DMS 273 (cell line): ENCODE data around the gene LSP1.

ENCODE experiments used
- DNase-seq: peaks from one replicate; lab custom pipeline; 2025; ENCODE audit not compliant: unreplicated experiment; lab: John Stamatoyannopoulos, UW

LSP1 gene

DNA sequence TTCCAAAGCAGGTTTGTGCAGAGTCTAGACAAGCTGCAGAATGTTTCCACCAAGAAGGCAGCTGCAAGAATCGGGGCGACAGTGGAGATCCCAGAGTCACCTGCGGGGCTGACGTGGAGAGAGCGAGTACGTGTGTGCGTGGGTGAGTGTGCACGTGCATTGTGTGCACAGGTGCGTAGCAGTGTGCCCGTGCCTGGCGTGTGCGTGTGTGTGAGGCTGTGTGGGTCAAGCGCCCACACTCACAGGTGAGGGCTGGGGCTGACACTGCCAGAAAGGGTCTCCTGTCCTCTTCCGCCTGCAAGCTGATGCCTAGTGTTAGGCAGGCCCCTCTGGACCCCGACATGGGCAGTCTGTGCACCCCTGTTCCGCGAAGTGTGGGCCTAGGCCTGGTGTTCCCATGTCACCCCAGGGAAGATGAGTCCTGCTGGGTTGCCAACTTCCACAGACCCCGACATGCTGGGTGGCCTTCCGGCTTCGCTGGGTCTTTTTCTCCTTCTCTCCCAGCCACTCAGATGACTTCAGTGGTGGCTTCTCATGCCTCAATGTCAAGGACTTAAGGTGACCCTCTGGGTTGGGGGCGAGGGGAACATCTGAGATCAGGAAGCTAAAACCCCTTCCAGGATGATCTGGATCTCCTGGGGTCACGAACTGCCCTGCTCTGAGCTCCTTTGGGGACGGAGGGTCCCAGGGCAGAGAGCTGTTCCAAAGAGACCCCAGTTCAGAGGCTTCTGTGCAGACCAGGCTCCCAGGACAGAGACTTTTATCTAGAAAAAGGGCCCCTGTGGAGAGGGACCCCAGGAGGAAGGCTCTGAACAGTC lies 28.5 kb upstream of the LSP1 start:
- DNase-seq = no peak

DNA sequence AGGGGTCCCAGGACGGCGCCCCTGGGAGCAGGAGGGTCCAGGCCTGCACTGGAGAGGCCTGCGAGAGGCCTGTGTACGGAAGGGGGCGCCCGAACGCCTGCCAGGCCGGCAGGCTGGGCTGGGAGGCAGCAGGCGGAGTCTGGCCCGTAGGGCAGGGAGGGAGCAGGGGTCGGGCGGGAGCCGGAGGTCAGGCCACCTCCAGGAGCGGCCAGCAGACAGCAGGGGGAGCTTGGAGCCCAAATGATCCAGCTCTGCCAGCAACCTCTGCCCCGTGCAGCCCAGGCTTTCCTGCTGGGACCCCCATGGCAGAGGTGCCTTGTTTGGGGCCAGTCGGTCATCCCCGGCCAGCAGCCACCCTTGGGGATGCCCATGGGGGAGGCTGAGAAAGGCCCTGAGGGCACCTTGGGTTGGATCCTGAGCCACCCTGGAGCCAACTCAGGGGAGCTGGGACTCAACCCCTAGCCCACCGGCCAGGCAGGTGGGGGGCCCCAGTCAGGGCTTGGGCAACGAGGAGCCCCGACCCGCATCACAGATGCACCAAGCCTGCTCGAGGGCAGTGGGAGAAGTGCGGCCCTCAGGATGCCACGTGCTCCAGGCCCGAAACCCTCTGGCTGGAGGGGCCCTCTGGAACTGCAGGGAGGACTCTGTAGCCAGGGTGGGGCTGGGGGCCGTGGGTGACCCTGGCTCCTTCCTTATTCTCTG lies 27.7 kb upstream of the LSP1 start:
- no peak for DNase-seq

DNA sequence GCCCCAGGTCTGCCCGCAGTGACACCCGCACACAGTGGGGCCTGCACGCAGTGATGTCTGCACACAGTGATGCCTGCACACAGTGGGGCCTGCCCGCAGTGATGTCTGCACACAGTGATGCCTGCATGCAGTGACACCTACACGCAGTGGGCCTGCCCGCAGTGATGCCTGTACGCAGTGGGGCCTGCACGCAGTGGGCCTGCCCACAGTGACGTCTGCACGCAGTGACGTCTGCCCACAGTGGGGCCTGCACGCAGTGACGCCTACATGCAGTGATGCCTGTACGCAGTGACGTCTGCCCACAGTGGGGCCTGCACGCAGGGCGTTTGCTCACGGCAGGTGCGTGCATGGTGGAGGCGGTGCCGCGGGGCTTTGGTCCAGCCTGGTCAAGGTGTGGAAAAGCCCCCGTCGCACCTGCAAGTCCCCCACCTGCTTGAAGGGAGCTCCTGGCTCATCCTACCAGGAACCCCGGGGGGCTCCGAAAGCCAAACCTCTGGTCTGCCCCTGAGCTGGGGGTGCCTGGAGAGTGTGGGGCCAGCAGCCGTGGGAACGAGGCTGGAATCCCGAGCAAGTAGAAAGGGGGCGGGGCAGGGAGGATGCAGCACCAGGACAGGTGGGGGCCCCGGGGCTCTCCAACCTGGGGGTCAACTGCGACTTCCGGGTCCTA lies 27.0 kb upstream of the LSP1 start:
- DNase-seq = no peak

DNA sequence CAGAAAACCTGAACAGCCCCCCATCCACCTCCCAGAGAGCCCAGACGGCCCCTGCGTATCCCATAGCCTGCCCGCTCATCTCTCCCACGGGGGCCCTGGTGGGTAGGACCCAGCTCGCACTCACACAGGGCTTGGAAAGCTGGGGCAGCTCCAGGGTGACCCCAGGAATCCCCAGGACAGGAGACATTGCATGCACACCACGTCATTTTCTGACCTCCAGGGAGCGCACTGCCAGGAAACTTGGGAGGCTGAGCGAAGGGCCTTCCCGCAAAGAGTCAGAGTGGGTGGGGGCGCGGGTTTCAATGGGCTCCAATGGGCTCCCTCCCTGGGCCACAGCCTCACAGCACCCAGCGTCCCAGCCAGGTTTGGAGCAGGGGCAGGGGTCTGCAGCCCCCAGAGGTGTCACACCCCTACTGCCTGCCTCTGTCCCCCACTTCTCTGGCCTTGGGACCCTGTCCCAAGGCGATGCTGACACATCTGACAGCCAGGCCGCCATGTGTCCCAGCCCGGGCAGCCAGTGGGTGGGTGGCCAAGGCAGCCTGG lies 26.3 kb upstream of the LSP1 start:
- peak; percentile 60 for DNase-seq

DNA sequence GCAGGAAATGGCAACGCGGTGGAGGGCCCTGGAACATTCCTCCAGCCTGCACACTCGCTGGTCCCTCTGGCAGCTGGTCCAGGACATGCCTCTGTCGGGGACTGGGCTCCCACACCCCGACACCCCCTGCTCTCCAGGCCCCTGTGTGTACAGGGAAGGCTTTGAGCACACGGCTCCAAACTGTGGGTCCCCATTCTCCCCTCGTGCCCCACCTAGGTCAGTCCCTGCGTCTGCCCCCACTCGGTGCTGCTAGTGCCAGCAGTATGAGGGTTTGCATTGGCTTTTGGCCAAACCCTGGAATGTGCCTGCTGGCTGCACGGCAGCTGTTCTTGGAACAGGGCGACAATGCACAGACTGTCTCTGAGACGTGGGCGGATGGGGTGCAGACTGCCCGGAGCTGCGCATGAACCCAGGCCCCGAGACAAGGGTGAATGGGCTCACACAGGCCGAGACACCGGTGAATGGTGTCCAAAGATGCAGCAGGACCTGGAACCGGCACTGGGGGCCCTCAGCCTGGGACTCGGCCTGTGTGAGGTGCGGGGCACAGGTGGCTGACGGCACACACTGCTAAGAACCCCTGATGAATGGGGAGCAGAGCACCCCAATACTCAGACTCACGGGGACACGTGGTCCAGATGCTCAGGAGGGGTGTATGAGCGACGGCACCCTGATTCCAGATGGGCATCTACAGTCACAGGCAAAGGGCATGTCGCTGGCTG lies 25.6 kb upstream of the LSP1 start:
- DNase-seq = peak; percentile 90

DNA sequence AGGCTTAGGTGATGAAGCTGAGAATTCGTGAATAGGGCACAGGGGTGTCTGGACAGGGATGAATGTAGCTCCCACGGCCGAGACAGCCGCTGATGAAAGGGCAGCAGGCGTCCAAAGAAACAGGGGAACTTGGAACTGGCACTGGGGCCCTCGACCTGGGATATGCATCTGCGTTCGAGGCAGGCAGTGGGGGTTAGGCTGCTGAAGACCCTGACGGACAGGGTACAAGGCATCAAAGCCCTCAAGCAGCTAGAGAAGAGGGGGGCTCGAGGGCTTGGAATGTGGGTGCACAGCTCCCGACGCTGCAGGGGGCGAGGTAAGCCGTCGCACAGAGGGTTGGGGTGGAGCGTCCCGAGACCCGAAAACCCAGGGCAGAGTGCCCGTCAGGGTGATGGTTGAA lies 25.0 kb upstream of the LSP1 start:
- DNase-seq = no peak

DNA sequence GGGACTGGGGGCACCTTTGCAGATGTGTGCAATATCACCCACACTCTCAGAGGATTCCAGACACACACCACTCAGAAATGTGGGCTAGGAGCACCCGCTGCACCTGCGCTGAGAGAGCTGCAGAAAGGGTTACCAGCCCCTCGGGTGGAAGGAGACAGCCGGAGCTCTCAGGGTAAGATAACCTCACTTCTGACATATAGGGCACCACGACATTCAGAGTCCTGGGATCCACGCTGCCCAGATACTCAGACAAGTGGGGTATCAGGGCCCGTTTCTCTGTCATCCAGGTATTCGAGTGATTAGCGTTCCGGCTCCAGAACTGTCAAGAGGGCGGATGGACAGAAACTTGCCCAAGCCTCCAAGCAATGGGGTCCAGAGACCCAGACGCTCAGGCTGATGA lies 24.3 kb upstream of the LSP1 start:
- DNase-seq = no peak

DNA sequence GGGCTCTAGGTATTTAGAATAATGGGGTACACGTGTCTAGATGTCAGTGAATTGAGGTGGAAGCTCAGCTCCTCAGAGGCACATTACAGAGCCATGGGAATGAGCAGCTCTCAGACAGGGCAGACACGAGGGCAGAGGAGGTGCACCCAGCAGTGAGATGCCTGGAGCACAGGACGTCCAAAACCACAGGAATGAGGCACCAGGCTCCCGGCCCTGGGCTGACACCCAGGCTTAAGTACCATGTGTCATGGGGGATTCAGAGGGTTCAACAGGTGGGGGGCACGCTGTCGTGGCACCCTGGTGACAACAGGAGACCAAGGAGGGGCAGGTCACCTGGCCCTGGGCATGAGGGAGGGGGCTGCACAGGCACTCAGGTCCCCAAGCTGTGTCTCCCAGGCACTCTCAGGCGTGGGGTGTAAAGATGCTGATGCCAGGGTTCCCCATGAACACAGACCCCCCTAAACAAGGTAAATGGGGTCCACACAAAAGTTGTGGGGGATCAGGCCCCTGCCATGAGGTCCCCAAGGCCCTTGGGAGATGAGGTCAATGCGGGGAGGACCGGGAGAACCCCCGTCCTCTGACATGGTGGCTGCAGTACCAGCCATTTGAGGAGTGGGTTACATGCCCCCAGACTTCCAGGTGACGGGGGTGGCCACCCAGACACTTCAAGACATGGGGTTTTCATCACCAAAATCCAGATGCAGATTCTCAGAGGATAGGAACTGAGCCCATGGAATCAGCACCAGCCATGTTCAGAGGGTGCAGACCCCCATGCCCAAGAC lies 23.7 kb upstream of the LSP1 start:
- DNase-seq = peak; percentile 14

DNA sequence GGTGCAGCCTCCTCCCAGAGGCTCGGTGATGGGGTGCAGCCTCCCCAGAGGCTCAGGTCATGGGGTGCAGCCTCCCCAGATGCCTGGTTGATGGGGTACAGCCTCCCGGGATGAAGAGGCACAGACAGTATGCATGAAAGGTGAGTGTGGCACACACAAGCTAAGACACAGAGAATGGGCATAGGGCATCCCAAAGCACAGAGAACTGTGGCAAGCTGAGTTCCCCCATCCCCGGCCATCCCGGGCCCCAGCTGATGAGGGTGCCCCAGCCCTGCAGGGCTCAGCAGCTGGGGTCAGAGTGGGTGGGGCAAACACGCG lies 22.9 kb upstream of the LSP1 start:
- no peak for DNase-seq

DNA sequence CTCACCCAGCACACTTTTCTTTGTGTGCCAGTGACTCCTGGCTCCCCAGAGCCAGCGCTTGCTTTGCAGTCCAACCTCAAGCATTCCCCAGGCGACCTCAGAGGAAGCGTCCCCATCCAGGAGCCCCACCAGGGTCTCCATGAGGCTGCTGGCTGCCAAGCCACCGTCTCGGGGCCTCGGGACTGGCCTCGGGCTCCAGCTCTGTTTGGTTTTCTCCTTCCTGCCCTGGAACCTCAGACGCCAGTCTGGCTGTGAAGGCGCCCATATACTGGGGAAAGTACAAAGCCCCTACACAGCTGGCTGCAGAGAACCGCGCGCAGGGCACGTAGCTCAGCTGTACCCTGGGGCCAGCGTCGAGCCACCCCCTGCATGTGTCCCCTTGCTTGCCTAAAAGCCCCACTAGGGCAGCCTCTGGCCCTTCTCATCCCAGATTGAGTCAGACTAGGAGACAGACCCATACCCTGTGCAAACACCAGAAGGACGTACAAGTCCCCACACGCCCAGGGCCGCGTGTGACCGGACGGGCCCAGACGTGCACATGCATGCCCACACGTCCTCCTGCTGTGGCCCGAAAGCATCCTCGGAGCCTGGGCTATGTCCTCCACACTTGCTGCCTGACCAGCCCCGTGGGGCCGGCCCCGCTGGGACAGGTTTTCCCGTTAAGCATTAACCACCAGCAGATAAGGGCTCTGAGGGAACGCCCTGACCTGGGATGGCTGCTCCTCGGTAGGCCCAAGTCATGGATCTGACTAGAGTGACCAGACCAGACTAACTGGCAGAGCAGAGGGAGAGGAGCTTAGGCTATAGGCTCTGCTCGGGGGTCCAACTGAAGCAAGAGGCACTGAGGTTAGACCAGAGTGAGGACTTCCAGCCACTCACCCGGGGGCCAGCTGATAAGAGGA lies 22.3 kb upstream of the LSP1 start:
- peak; percentile 77 for DNase-seq

DNA sequence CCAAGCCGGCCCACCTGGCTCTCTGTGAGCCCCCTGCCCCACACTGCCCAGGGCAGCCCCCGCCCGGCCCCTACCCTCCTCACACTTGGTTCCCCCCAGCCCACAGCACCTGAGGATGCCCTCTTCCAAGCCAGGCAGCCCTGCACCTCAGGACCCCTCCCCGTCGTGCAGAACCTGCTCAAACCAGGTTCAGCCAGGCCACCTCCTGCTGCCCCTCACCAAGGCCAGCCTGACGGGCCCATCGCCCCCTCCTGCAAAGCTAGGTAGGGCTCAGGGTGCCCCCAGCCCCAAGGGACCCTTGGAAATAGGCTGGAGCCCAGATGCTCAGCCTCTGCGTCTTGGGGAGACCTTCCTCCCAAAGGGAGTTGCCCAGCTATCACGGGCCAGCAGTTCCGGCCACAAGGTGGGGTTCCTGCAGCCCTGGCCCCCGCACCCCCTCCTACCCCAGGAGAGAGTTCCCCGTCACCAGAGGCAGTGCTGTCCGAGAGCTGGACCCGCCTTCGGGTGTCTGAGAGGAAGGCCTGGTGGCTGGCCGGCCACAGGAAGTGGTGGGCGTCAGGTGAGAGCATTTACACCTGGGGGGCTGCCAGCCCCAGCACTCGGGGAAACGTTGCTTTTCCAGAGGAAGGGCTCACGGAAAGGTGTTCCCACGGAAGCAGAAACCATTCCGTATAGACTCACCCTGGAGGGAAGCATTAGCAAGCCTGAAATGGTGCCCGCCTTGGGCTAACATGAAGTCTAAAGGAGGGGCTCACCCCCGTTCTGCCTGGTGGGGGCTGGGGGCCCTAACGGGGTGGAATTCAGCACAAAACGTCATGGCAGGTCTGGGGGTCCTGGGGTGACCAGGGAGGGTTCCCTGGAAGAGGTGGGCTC lies 21.3 kb upstream of the LSP1 start:
- no peak for DNase-seq

DNA sequence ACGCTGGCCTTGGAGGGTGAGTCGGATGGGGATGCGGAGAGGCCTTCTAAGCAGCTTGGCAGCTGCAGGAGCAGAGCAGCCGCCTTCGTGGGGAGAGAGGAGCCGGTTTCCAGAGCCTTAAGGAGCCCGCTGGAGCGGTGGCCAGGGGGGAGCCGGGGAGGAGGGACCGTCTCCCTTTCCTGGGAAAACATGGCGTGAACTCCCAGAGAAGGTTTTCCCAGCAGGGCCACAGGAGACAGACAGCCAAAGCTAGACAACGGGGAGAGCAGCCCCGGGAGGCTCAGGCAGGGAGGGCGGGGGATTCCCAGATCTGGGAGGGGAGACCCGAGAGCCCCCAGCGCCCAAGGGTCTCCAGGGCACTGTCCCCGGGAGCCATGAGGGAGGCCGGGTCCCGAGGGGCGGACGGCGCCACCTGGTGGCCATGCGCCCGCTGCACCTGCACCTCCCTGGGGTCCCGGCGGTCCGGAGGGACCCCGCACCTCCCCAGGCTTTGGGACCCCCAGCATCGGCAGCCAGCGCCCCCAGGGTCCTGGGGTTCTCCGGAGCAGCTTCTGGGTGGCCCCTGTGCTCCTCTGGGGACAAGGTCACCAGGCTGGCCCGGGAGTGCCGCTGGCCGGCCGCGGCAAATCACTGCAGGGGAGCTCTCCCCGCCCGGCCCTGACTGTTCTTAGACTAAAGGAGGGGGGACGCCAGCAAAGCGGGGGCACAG lies 20.5 kb upstream of the LSP1 start:
- DNase-seq = peak; percentile 63

DNA sequence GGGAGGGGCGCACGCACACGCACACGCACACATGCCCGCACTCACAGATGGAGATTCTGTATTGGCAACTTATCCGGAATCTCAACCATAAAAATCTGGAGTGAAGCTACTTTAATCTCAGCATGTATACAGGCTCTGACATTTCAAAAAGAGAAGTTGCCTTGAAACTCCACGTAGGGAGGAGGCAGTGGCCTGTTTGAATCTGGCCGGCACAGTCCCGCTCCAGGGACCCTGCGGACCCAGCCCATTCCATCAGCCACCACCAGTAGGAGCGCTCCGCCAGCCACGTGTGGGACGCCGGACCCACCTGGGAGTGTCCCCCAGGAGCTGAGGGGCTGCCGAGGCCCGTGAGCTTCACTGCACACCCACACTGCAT lies 20.0 kb upstream of the LSP1 start:
- DNase-seq = no peak

DNA sequence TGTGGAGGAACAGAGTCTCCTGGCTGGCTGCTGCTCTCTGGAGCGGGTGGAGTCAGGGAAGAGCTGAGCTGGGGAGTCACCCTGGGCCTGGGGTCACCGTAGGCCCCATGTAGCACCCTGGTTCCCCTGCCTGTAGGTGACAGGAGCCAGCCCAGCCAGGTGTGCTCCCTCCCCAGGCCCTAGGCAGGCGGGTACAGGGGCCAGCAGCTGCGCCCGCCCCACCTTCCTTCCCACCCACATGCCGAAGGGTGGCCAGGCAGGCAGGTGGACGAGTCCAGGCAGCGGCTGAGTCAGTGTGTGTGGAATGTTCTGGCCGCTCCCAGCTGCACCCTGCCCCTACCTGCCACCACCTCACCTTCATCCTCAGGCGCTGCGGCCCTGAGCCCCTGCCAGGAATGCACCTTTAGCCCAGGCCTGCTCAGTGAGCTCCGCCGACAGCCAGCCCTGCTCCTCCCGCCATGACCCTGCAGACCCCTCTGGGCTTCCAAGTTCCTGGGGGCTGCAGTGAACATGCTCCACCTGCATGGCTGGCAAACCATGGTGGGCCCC lies 18.7 kb upstream of the LSP1 start:
- DNase-seq = no peak

DNA sequence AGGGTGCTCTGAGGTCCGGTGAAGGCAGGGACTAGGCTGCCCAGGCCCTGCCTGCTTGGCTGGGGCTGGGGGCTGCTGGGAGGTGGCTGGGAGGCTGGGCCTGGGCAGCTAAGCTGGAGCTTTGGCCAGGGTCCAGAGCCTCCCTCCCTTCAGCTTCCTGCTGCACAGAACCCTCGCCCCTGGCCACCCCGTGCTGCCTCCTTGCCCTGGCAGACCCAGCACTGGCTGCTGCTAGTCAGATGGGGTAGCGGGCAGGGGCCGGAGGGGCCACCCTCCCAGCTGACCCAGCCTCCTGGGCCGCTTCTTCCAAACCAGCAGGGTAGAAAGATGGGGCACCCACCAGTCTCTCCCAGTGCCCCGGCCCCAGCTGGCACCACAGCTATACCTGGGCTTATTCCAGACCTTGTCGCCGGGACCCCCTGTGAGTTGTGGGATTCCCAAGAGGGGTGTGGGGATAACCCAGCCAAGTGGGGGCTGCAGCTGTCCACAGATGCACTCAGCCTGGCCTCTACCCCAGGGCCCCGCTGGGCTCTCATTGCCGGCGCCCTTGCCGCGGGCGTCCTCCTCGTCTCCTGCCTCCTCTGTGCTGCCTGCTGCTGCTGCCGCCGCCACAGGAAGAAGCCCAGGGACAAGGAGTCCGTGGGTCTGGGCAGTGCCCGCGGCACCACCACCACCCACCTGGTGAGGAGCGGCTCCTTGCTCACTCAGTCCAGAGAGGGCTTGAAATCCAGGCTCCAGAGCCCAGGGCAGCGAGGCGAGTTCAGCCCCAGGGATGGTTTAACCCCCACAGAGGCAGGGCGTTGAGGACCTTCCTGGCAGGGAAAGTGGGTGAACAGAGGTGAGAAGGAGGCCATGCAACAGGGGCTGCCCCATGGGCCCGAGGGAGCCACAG lies 17.9 kb upstream of the LSP1 start, which contains the start of gene SYT8:
Gene SYT8 (plus strand): TSS at position 212 of the 892 bp plus-strand sequence. CDS start 116 bp downstream, at position 328.
- DNase-seq = no peak

DNA sequence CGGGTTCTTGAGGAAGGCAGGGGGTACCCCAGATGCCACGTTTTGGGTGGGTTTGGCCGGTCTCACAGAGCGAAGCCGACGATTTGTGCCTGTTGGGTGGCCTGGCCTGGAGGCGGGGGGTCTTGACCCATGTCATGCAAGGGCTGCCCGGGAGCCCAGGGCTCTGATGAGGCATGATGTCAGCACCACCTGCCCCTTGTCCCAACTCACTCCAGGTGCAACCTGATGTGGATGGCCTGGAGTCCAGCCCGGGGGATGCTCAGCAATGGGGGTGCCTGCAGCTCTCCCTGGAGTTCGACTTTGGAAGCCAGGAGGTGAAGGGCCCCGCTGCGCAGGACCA lies 17.2 kb upstream of the LSP1 start:
- DNase-seq = no peak
